Measurements from ENCODE around the gene IL37. TPM values are rescaled to one million over a fixed set of nuclear protein-coding genes. Genes with fewer than 3 reads are reported as not detected.

The IL37 gene
- total RNA-seq, 1 donor from 2014 or later = not detected

- Mint-ChIP-seq H3K9me3 (ENCODE audit: unreplicated experiment) (no peaks in the 10 kb centered on the region), H3K27me3 (ENCODE audit: unreplicated experiment) (peaks cover 4% of the 10 kb centered on the region), H3K4me1 (ENCODE audit: low read depth, unreplicated experiment) (peaks cover 8% of the 10 kb centered on the region), H3K36me3 (ENCODE audit: unreplicated experiment) (no peaks in the 10 kb centered on the region), H3K4me3 (ENCODE audit: unreplicated experiment) (no peak overlapping the region), H3K27ac (ENCODE audit: unreplicated experiment) (no peak overlapping the region)
- no peak for DNase-seq
- TF ChIP-seq, protein P1, sequence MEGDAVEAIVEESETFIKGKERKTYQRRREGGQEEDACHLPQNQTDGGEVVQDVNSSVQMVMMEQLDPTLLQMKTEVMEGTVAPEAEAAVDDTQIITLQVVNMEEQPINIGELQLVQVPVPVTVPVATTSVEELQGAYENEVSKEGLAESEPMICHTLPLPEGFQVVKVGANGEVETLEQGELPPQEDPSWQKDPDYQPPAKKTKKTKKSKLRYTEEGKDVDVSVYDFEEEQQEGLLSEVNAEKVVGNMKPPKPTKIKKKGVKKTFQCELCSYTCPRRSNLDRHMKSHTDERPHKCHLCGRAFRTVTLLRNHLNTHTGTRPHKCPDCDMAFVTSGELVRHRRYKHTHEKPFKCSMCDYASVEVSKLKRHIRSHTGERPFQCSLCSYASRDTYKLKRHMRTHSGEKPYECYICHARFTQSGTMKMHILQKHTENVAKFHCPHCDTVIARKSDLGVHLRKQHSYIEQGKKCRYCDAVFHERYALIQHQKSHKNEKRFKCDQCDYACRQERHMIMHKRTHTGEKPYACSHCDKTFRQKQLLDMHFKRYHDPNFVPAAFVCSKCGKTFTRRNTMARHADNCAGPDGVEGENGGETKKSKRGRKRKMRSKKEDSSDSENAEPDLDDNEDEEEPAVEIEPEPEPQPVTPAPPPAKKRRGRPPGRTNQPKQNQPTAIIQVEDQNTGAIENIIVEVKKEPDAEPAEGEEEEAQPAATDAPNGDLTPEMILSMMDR (IDR thresholded peaks at IDR 0.05; ENCODE audit: partially characterized antibody, unreplicated experiment) = no peak
Observed at GRCh38 chr2:112921982-112922381, 11.0 kb downstream of the IL37 start.

DNA sequence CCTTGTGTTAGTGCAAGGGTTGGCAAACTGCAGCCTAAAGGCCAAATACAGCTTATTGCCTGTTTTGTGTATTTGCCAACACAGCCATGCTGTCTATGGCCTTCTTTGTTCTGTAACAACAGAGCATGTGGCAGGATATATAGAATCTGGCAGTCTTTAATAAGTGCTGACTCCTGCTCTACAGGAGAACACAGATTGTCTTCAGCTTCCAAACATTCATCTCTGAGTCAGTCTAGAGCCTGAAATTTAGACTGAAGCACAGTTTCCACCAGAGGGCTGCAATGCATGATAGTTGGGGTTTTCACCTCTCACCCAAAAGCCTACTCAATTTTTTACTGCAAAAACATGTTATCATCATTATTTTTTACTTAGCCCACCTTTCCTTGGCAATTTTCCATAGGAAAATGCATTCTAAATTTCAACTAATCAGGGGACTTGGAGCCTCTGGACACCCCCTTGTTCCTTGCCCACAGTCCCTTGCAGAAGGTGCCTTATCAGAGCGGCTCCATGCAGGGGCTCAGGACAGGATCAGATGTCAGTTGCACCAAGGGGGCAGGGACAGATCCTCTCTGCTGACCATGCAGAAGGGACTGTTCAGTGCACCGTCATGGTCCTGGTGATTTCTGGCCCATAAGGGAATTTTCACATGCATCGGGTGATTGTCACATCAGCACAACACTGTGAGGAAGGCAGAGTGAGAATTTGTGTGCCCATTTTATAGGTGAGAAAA is 12.4 kb downstream of the IL37 start:
- Mint-ChIP-seq H3K36me3 (ENCODE audit: unreplicated experiment) (no peaks in the 10 kb centered on the region), H3K4me1 (ENCODE audit: low read depth, unreplicated experiment) (peaks cover 4% of the 10 kb centered on the region), H3K4me3 (ENCODE audit: unreplicated experiment) (no peak overlapping the region), H3K9me3 (ENCODE audit: unreplicated experiment) (no peaks in the 10 kb centered on the region), H3K27me3 (ENCODE audit: unreplicated experiment) (peaks cover 4% of the 10 kb centered on the region), H3K27ac (ENCODE audit: unreplicated experiment) (no peak overlapping the region)
- TF ChIP-seq, protein P1 (IDR thresholded peaks at IDR 0.05; ENCODE audit: partially characterized antibody, unreplicated experiment) = no peak
- DNase-seq = no peak

DNA sequence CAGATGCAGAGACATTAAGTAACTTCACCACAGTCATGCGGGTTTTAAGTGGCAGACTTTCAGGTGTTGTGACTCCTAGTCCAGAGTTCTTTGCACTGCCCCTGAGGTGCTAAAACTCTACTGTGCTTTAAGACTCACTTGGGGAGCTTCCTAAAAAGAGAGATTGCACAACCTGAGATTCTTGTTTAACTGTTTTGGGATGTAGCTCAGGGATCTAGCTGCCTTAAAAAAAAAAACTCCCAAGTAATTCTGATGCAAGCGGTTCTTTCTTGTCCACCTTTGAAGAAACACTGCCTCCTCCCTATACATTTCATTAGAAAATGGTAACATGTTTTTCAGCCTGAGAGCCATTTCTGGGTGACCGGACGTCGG is 13.0 kb downstream of the IL37 start:
- H3K27me3 Mint-ChIP-seq (ENCODE audit: unreplicated experiment) = peaks cover 3% of the 10 kb centered on the region
- H3K4me3 Mint-ChIP-seq (ENCODE audit: unreplicated experiment) = no peak overlapping the region
- TF ChIP-seq, protein P1 (IDR thresholded peaks at IDR 0.05; ENCODE audit: partially characterized antibody, unreplicated experiment) = no peak
- H3K4me1 Mint-ChIP-seq (ENCODE audit: low read depth, unreplicated experiment) = peaks cover 3% of the 10 kb centered on the region
- no peak for DNase-seq
- no peaks in the 10 kb centered on the region for H3K9me3 Mint-ChIP-seq (ENCODE audit: unreplicated experiment)
- H3K27ac Mint-ChIP-seq (ENCODE audit: unreplicated experiment) = no peak overlapping the region
- H3K36me3 Mint-ChIP-seq (ENCODE audit: unreplicated experiment) = no peaks in the 10 kb centered on the region

- no peak for DNase-seq
- Mint-ChIP-seq H3K27me3 (ENCODE audit: unreplicated experiment) (no peaks in the 10 kb centered on the region), H3K4me3 (ENCODE audit: unreplicated experiment) (no peak overlapping the region), H3K4me1 (ENCODE audit: low read depth, unreplicated experiment) (no peaks in the 10 kb centered on the region), H3K9me3 (ENCODE audit: unreplicated experiment) (no peaks in the 10 kb centered on the region), H3K27ac (ENCODE audit: unreplicated experiment) (no peak overlapping the region), H3K36me3 (ENCODE audit: unreplicated experiment) (no peaks in the 10 kb centered on the region)
- TF ChIP-seq, protein P1 (IDR thresholded peaks at IDR 0.05; ENCODE audit: partially characterized antibody, unreplicated experiment) = no peak
Observed at GRCh38 chr2:112924360-112924759, 13.4 kb downstream of the IL37 start.

- H3K27ac Mint-ChIP-seq (ENCODE audit: unreplicated experiment) = no peak overlapping the region
- H3K4me3 Mint-ChIP-seq (ENCODE audit: unreplicated experiment) = no peak overlapping the region
- H3K9me3 Mint-ChIP-seq (ENCODE audit: unreplicated experiment) = no peaks in the 10 kb centered on the region
- TF ChIP-seq, protein P1 (IDR thresholded peaks at IDR 0.05; ENCODE audit: partially characterized antibody, unreplicated experiment) = no peak
- H3K27me3 Mint-ChIP-seq (ENCODE audit: unreplicated experiment) = no peaks in the 10 kb centered on the region
- DNase-seq = no peak
- no peaks in the 10 kb centered on the region for H3K4me1 Mint-ChIP-seq (ENCODE audit: low read depth, unreplicated experiment)
- no peaks in the 10 kb centered on the region for H3K36me3 Mint-ChIP-seq (ENCODE audit: unreplicated experiment)
Observed at GRCh38 chr2:112924821-112925220, 13.9 kb downstream of the IL37 start.

Measured in glutamatergic neuron (in vitro differentiated cells).